ENCODE measurements around the gene MID2.

DNA sequence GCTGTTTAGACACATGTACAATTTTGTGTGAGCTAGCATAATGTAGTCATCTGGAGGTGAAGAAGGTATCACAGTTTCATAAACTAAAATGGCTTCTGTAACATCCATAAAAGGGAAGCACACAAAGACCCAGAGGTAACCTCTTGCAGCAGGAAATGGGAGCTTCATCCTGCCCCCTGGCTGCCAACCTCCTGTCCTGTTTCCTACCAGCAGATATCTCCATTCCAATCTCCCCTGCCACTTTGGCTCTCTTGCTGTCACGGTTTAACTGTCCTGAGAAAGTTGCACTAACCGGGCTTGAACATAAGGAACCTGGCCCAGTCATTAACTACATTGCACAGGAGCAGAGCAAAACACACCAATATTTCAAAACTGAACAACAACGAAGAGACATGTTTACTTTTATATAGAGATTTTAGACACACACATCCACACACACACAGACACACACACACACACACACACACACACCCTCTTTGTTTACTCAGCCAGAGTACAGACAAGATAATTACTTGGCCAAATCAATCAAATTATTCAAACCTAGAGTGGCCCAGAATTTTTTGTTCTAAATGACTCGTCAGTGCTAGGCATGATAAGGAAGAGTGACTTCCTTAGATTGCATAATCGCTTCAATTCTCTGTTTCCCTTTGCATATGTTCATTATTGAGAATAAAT, 24.2 kb downstream of the MID2 start:
- no peak for TF ChIP-seq EZH2 (IDR thresholded peaks at IDR 0.05; ENCODE audit: insufficient read depth, poor library complexity, severe bottlenecking)
- TF ChIP-seq EZH2phosphoT487 (IDR thresholded peaks at IDR 0.05; ENCODE audit: insufficient read depth, low read depth): no peak

Data from GM23248 (cell line).